Stimulated activated CD4-positive, alpha-beta T cell treated with anti-CD3 and anti-CD28 coated beads, Interleukin-2, amount 100 ng/mL, for 4 hours (primary cell): ENCODE results near the gene CDK2AP2.

Experiments
- DNase-seq: peaks from one replicate; pipeline ENCODE4 v3.0.0-alpha.2; 2020; ENCODE audit warnings: low read depth

Gene CDK2AP2

DNA sequence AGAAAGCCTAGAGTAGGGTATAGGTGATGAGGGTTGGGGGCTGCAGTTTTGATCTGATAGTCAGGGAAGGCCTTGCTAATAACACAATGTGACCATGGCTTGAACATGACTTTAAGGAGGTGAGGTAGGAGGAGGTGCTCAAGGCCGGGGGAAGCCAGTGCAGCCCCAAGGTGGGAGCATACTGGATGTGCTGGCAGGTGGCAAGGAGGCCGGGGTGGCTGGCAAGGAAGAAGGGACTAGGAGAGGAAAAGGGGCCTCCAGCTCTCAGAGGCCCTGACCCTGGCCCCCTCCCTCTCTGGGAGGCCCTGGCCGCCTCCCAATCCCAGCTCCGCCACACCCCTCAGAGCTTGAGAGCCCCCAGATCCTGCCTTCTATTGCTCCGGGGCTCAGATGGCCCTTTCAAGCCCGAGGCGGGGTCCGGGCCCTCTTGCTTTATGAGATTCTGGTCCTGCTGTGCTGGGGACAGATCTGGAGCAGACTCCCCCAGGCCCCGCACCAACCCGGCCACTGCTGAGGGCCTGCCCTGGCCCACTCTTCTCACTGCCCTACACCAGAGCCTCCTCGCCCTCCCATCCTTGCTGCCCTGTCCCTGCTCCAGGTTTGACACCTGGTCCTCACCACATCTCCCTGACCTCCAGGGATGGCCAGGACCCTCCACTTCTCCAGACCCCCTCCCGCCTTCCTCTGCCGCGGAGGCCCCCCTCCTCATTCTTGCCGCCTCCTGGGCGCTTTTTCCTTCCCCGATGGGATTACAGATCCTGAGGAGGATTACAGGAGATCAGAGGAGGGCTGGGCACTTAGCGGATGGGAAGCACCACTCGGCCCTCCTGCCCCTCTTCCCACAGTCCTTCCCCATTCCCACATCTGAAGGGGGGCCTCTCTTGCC, 4.6 kb downstream of the CDK2AP2 start:
- DNase-seq: no peak

DNA sequence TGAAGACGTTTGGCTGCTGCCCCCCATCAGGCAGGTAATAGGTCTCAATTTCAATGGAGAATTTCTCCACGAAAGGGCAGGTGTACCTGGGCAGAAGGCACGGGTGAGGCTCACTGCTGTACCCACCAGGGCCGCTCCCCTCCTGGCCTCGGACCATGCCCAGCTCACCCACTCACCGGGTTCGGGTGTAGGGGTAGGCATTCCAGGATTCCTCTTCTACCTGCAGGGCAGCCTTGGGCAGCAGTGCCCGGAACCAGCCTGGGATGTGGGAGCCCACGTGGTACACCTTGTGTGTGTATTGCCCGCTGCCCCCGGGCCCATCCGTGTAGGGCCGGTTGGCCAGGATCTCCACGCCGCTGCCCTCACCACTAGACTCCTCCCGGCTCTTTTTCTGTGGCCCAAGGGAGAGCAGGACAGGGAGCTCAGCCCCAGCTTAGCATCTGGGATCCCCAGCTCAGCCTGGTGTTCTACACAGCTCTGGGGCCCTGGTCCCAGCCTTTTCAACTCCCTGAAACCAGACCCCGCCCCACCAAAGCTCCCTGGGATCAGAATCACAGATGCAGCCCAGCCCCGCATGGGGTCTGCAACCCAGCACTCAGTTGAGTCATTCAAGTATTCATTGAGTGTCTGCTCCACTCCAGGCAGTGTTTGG, 5.5 kb downstream of the CDK2AP2 start:
- DNase-seq: no peak

GRCh38 chr11:67501854-67502253, 6.1 kb downstream of the CDK2AP2 start:
- DNase-seq: no peak

- no peak for DNase-seq
These were observed 6.9 kb downstream of the CDK2AP2 start for GRCh38 chr11:67500831-67501715.

GRCh38 chr11:67500484-67500821, 7.5 kb downstream of the CDK2AP2 start:
- DNase-seq: no peak

DNA sequence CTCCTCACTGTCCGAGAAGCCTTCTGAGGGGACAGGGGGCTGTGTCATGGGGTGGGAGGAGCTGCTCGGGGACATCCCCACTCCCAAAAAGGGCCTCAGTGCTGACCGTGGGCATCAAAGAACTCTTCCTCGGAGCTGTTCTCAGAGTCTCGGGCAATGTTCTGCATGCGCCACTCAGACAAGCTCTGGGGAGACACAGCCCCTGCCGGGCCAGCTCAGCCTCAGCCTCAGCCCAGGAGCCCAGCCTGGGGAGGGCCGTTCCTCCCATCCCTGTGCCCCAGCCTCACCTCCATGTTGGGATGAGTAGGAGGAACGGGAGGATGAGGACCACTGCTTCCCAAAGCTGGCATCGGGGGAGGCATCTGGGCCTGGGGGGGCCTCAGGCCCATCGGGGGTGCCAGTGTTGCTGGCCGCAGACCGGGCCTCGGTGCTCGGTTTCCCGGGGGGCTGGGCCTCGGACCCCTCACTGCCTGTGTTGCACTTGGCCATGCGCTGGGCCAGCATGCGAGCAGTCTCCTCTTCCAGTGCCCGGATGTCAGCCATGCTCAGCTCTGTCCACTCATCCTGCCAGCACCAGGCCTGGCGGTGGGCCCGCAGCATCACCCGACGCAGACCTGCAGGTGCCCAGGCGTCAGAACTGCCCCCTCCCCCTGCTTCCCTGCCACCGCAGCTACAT, 8.0 kb downstream of the CDK2AP2 start:
- no peak for DNase-seq

GRCh38 chr11:67498544-67498972, 9.4 kb downstream of the CDK2AP2 start:
- DNase-seq: no peak

DNA sequence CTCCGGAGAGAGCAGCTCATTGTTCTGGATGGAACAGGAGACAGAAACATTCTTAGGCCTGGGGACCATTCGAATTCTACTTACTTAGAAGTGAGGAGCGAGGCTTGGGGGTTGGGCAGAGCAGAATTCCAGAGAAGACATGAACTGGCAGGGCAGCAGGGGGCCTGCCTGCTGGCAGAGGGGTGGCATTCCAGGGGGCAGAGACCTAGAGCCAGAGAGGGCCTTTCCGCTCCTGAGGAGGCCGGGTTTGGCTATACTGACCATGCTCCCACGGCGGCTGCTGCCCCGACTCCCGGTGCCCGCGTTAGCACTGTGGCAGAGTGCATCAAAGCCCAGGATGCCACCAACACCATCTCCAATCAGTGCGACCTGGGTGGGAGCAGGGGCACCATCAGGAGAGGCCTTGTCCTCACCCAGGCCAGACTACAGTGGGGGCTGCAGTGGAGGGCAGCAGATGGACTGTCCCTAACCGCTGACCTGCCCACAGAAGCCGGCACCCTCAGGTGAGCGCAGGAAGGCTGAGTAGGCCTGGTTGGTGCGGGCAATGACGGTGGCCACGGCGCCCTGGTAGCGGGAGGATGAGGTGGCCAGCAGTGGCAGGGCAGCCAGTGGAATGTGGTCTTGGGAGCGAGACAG, 10.2 kb downstream of the CDK2AP2 start:
- no peak for DNase-seq

DNA sequence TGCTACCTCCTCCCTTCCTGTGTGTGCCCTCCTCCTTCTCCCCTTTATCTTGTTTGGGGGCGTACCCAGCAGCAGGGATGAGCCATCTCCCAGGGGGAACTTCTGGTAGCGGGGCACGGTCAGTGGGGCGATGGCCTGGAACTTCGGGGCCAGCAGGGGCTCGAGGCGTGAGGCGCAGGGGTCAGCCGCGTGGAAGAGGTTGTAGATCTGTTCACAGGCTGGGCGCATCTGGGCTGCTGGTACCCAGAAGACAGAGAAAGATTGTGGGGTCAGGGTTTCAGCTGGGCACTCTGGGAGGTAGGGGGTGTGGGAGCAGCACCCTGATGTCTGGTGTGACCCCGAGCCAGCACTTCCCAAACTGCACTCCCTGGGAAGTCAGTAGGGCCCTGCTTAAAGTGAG, 11.8 kb downstream of the CDK2AP2 start:
- DNase-seq: no peak

DNA sequence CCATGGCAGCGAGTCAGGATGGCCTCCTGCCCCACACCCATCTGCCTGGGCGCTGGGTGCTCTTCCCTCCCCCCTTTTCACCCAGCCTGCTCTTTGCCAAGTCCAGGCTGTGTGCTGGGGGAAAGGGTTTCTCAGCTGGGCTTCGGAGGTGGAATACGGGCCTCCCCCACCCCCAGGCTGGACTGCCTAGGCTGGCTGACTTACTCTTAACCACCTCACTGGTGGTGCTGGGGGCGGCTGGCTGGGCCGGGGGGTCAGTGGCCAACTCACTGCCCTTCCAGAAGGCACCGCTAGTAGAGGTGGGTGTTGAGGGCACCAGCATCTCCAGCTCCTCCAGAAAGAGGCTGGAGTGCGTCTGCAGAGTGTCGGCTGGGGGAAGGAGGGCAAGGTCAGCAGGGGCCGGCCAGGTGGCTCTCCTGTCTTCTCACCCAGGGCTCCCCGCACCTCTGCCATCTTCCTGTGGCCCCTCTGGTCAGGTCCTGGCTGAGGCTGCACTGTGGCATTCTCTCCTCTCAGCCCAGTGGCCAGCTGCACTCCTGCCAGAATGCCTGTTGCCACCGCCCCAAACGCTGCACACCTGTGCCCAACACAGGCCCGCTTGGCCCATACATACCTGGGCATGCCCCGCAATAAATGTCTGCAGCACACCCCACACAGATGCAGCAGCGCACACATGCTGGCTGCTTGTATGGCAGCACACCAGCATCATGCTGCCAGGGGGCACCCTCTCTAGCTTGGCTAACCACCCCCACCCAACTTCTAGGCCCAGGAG, 12.5 kb downstream of the CDK2AP2 start:
- DNase-seq: no peak

- DNase-seq: no peak
These were observed 13.4 kb downstream of the CDK2AP2 start for GRCh38 chr11:67494371-67495233.

GRCh38 chr11:67493548-67494370, 14.2 kb downstream of the CDK2AP2 start:
- DNase-seq: no peak

- no peak for DNase-seq
These were observed 15.0 kb downstream of the CDK2AP2 start for GRCh38 chr11:67492801-67493547.

DNA sequence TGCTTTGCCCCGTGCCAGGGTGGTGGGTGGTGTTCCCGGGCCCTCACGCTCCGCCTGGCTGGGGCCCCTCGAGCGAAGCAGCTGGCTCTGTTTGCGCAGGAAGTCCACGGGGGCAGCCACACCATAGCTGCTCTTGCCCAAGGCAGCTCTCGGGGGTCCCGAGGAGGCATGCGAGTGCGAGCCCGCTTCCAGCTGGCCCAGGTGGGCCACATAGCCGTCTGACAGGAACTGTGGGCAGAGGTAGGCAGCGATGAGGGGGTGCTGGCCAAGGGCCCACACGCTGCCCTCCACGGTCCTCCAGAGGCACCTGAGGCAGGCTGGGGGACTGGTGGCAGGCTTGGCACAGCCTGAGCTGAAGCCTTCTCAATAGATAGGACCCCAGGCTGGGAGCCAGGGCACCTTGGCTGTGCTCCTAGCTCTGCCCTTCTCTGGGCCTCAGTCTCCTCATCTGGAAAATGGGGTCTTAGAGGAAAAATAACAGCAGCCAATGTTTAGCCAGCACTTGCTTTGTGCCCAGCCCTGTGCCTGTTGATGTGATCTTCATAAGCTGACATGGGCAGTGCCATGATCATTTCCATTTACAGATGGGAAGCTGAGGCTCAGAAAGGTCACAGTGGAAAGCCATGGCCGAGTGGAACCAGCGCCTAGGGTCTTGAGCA, 15.8 kb downstream of the CDK2AP2 start:
- DNase-seq: no peak

- DNase-seq: no peak
These were observed 16.5 kb downstream of the CDK2AP2 start for GRCh38 chr11:67491276-67492068.

- no peak for DNase-seq
These were observed 17.3 kb downstream of the CDK2AP2 start for GRCh38 chr11:67490727-67491065.
